IPS-18a (cell line): ENCODE data around the gene CAPN8.

Experiments used
- H3K27ac ChIP-seq: one replicate; pipeline ENCODE4 v1.5.1; 2013; ENCODE audit warnings: low read length
- H3K27me3 ChIP-seq: one replicate; pipeline ENCODE4 v1.6.1; 2013; ENCODE audit warnings: mild to moderate bottlenecking, low read length; ENCODE audit not compliant: control insufficient read depth, insufficient read depth
- H3K36me3 ChIP-seq: one replicate; pipeline ENCODE4 v1.6.1; 2013; ENCODE audit warnings: low read depth, low read length; ENCODE audit not compliant: control insufficient read depth
- H3K4me1 ChIP-seq: one replicate; pipeline ENCODE4 v1.6.1; 2013; ENCODE audit warnings: low read depth, low read length; ENCODE audit not compliant: control insufficient read depth
- H3K4me3 ChIP-seq: one replicate; pipeline ENCODE4 v1.5.1; 2013; ENCODE audit warnings: low read length
- H3K9ac ChIP-seq: one replicate; pipeline ENCODE4 v1.6.1; 2013; ENCODE audit warnings: mild to moderate bottlenecking, low read length, moderate library complexity
- H3K9me3 ChIP-seq: one replicate; pipeline ENCODE4 v1.6.1; 2013; ENCODE audit warnings: low read depth, low read length; ENCODE audit not compliant: control insufficient read depth

The CAPN8 gene

DNA sequence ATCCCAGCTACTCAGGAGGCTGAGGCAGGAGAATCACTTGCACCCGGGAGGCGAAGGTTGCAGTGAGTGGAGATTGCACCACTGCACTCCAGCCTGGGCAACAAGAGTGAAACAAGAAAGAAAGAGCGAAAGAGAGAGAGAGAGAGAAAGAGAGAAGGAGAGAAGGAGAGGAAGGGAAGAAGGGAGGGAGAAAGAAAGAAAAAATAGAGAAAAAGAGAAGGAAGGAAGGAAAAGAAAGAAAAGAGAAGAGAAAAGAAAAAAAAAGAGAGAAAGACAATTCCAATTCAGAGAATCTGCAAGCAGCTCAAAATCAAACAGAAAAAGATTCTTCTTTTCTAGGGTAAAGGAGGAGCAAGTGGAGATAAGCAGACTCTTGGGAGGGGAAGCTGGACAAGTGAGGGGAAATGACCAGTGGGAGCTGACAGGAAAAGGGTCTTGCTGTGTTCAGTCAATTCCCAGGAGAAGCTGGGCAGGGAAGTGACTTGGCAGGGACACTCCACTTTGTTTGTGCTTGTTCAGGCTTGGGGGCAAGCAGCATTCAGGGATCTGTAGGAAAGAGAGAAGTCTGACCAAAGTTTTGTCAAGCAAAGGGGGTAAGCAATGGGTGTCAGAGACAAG is 43.3 kb upstream of the CAPN8 start:
- H3K27ac ChIP-seq, result no peak overlapping the region
- H3K4me3 ChIP-seq, result no peak overlapping the region
- H3K27me3 ChIP-seq, result peaks cover 22% of the 10 kb centered on the region
- no peaks in the 10 kb centered on the region for H3K36me3 ChIP-seq
- no peak overlapping the region for H3K9ac ChIP-seq
- no peaks in the 10 kb centered on the region for H3K4me1 ChIP-seq
- no peaks in the 10 kb centered on the region for H3K9me3 ChIP-seq

GRCh38 chr1:223708001-223708359 is 42.5 kb upstream of the CAPN8 start:
- Histone ChIP-seq H3K9ac (no peak overlapping the region), H3K4me1 (no peaks in the 10 kb centered on the region), H3K4me3 (no peak overlapping the region), H3K9me3 (no peaks in the 10 kb centered on the region), H3K36me3 (no peaks in the 10 kb centered on the region), H3K27me3 (peaks cover 14% of the 10 kb centered on the region), H3K27ac (no peak overlapping the region)

GRCh38 chr1:223707256-223708000 is 41.9 kb upstream of the CAPN8 start:
- no peaks in the 10 kb centered on the region for H3K36me3 ChIP-seq
- no peaks in the 10 kb centered on the region for H3K4me1 ChIP-seq
- H3K9me3 ChIP-seq, result no peaks in the 10 kb centered on the region
- H3K9ac ChIP-seq, result no peak overlapping the region
- no peak overlapping the region for H3K27ac ChIP-seq
- peaks cover 11% of the 10 kb centered on the region for H3K27me3 ChIP-seq
- H3K4me3 ChIP-seq, result no peak overlapping the region

GRCh38 chr1:223706077-223706973 is 40.8 kb upstream of the CAPN8 start:
- H3K4me1 ChIP-seq, result no peaks in the 10 kb centered on the region
- H3K4me3 ChIP-seq, result no peak overlapping the region
- H3K27ac ChIP-seq, result no peak overlapping the region
- H3K9ac ChIP-seq, result no peak overlapping the region
- H3K9me3 ChIP-seq, result no peaks in the 10 kb centered on the region
- H3K27me3 ChIP-seq, result peaks cover 4% of the 10 kb centered on the region
- no peaks in the 10 kb centered on the region for H3K36me3 ChIP-seq

GRCh38 chr1:223704921-223705878 is 39.7 kb upstream of the CAPN8 start:
- no peaks in the 10 kb centered on the region for H3K9me3 ChIP-seq
- no peak overlapping the region for H3K4me3 ChIP-seq
- no peaks in the 10 kb centered on the region for H3K4me1 ChIP-seq
- H3K27ac ChIP-seq, result no peak overlapping the region
- H3K27me3 ChIP-seq, result no peaks in the 10 kb centered on the region
- no peaks in the 10 kb centered on the region for H3K36me3 ChIP-seq
- no peak overlapping the region for H3K9ac ChIP-seq

- no peak overlapping the region for H3K27ac ChIP-seq
- H3K9ac ChIP-seq, result no peak overlapping the region
- no peaks in the 10 kb centered on the region for H3K9me3 ChIP-seq
- no peak overlapping the region for H3K4me3 ChIP-seq
- no peaks in the 10 kb centered on the region for H3K4me1 ChIP-seq
- H3K36me3 ChIP-seq, result no peaks in the 10 kb centered on the region
- H3K27me3 ChIP-seq, result no peaks in the 10 kb centered on the region
These were observed 38.1 kb upstream of the CAPN8 start for GRCh38 chr1:223703668-223704013.

DNA sequence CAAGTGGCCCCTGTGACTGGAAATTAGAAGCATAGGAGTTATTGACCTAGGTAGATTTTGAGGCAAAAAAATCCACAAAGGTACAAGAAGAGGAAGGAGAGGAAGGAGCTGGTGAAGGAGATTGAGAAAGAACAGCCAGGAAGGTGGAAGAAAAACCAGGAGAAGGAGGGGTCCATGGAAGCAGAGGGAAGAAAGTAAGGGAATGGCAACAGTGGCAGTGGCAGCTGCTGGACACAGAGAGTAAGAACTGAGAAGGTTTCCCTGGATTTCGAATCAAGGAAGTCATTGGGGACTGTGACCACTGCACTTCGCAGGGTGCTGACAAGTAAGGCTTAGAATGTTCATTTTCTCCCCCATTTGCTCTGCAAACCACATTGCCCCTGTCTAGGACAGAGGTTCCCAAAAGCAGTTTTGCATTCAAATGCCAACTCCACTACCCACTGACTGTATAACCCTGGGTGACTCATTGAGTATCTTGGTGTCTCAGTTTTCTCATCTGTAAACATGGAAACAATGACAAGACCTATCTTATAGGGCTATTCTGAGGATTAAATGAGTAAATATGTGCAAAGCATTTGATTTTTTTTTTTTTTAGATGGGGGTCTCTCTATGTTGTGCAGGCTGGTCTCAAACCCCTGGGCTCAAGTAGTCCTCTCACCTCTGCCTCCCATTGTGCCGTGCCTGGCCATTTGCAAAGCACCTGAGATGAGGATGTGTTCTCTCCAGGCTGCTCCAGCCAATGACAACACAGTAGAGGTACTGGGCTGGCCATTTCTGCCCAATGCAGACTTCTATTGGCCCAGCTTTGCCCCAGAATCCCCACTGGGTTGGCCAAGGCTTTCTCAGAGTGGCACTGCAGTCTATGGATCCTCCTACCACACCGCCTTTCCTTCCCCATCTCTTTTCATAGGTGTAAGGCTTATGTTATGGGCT is 37.5 kb upstream of the CAPN8 start:
- Histone ChIP-seq H3K9me3 (no peaks in the 10 kb centered on the region), H3K4me1 (no peaks in the 10 kb centered on the region), H3K27ac (no peak overlapping the region), H3K27me3 (no peaks in the 10 kb centered on the region), H3K4me3 (no peak overlapping the region), H3K36me3 (no peaks in the 10 kb centered on the region), H3K9ac (no peak overlapping the region)

- Histone ChIP-seq H3K27me3 (no peaks in the 10 kb centered on the region), H3K4me1 (no peaks in the 10 kb centered on the region), H3K27ac (no peak overlapping the region), H3K4me3 (no peak overlapping the region), H3K36me3 (no peaks in the 10 kb centered on the region), H3K9me3 (no peaks in the 10 kb centered on the region), H3K9ac (no peak overlapping the region)
These were observed 35.6 kb upstream of the CAPN8 start for GRCh38 chr1:223700942-223701637.

DNA sequence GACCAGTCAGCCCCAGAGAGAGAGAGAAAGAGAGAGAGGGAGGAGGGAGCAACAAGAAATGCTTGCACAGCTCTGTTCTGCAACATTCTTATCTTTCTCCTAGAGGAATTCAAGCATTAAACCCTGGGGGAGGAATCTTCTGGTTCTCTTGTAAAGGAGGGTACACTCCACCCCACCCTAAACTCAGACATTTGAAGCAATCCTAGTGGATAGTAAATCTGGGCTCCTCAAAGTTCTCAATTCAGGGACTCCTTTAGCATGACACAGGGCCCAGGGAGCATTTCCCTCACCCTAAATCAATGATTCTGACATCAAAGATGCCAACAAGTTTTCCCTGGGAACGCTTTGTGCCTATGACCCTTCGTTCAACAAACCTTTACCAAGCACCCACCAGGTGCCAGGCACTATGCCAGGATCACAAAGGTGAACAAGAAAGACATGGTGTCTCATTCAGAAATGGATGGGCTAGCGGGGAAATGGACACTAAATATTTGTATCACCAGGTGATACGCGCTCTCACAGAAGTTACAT is 35.0 kb upstream of the CAPN8 start:
- Histone ChIP-seq H3K4me3 (no peak overlapping the region), H3K9me3 (no peaks in the 10 kb centered on the region), H3K36me3 (no peaks in the 10 kb centered on the region), H3K9ac (no peak overlapping the region), H3K4me1 (no peaks in the 10 kb centered on the region), H3K27me3 (no peaks in the 10 kb centered on the region), H3K27ac (no peak overlapping the region)

GRCh38 chr1:223695941-223696340 is 30.4 kb upstream of the CAPN8 start:
- no peak overlapping the region for H3K4me3 ChIP-seq
- no peaks in the 10 kb centered on the region for H3K27me3 ChIP-seq
- no peak overlapping the region for H3K9ac ChIP-seq
- no peaks in the 10 kb centered on the region for H3K4me1 ChIP-seq
- H3K27ac ChIP-seq, result no peak overlapping the region
- no peaks in the 10 kb centered on the region for H3K36me3 ChIP-seq
- no peaks in the 10 kb centered on the region for H3K9me3 ChIP-seq
